Erythroblast (primary cell): Measurements from ENCODE around the gene TSACC.

Experiments used
- DNase-seq, 2 experiments: peaks; one replicate each; lab custom pipeline; 2025; lab: John Stamatoyannopoulos, UW
- GATA1 ChIP-seq: IDR thresholded peaks from 2 replicates; pipeline ENCODE4 v1.6.1; 2011; ENCODE audit warnings: low read depth, mild to moderate bottlenecking, control low read depth, low read length, moderate library complexity
- POLR2A ChIP-seq: IDR thresholded peaks from 2 replicates; pipeline ENCODE4 v1.6.1; 2011; ENCODE audit warnings: mild to moderate bottlenecking, low read length

The TSACC gene

DNA sequence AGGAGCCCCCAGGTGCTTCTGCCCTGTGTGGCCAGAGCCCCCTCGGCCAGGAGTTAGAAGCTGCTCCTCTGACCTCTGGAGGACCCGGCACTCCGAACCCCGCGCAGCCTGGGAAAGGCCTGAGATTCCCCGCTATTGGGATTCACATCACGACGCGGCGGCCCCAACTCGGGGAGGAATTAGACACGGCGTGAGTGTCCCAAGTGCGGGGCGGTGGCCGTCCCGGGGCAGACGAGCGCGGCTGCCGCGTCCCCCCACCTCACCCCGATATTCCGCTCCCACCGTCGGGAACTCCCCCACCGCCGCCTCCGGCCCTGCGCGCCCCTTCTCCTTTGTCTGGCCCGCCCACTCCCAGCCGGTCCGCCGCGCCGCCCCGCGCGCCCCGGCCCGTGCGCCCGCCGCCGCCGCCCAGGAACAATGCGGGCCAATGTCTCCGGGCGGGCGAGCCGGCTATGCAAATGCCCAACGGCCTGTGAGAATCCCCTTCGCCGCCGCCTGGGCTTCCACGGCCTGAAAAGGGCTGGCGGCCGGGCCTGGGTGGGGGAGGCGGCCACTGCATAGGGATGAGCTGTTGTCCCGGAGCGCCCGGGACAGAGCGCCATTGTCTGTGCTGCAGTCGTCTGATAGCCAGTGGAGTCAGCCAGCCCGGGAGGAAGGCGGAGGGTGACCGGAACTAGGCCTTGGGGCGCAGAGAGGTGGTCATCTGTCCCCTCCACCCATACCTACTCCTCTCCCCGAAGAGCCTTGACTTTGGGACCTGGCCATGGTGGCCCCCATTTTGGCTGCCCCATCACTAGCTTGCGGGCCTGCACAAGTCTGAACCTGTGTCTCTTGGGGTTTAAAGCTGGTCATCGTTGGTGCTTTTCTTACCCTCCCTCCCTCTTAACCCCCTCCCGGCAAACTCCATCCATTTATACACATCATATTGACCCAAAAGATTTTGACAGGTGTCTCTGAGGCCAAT is 50.1 kb downstream of the TSACC start:
- no peak for DNase-seq
- no peak for TF ChIP-seq POLR2A
- no peak for TF ChIP-seq GATA1

DNA sequence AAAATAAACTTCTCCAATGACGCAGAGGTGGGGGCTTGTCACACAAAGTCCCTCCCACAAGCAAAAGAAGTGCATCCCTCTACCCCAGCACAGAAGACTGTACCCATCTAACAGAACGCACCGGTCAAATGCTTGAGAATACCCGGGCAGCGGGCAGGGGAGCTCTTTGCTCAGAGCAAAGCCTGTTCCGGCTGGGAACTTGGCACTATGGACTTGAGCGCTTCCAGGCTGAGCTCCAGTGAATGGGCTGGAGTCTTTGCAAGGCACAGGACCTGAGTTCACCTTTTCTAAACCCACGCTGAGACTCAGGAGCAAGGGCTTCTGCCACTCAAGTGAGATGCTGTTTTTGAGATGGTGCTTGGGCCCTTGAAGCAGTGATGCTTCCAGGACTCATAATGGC is 51.0 kb downstream of the TSACC start:
- DNase-seq, result no peak
- TF ChIP-seq GATA1, result no peak
- no peak for TF ChIP-seq POLR2A

DNA sequence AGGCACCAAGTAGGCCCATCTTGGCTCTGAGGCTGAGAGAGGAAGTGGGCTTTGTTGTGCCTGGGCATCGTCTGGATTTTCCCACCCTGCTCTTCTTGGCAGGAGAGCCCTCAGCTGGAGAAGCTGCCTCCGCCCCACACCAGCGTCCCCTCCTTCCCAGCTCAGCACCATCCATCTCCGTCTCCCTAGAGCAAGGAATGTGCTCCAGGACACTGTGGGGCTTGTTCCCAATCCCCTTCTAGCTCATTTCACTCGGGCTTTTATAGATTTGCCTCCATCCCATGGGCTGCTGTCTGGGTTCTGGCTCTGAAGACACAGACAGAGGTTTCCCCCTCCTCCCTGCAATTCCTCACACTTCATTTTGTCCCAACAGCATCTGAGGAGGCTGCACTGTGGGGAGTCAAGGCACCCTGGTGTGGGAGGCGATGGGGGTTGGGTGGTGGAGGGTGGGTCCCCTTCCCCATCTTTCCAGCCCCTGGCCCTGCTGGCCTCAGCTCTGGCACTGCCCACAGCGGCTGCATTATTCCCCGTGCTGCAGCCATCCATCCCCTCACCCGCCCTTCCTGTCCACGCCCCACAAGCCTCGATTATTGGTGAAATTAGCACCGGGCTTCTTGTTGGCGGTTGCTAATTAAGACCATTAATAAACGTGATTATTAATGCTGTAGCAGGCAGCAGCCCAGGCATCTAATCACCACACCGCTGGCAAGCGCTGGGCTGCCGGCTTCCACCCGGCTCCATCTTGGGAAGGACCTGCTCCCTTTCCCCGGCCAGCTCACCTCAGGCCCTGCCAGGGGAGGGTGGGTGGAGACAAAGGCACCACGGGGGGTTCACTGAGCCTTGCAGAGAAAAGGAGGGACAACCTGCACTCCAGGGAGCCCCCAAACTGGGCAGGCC is 52.4 kb downstream of the TSACC start:
- no peak for DNase-seq
- no peak for TF ChIP-seq GATA1
- no peak for TF ChIP-seq POLR2A

DNA sequence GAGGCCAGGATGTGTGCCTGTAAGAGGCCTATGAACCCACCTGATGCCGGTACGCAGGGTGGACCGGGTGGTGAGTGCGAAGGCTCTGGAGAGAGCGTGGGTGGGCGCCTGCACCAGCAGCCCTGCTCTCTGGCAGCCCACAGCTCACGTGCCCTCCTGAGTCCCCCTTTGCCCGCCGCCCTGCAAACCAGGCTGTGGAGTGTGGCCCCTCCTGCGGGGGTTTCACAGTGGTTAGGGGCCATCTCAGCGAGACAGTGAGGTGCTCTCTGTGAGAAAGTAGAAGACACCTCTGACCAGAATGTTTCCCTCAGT is 53.0 kb downstream of the TSACC start:
- TF ChIP-seq GATA1 (no peak), POLR2A (no peak)
- no peak for DNase-seq

DNA sequence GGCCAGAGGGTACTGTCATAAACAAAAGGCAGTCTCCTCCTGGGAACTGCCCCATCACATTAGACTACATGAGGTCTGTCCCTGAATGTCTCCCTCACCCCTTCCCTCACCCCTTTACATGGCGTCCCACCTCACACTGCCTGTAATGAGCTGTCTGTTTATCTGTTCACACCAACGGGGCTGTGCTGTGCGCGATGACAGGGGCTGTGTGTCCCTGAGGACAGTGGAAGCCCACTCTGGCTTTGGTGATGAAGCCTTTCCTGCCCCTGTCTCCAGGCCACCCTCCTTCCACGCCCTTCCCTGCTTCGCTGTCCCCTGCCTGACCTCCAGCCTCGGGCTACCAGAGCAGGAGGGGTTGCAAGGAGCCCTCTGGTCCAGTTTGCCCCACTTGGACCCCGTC is 53.4 kb downstream of the TSACC start:
- TF ChIP-seq GATA1, result no peak
- TF ChIP-seq POLR2A, result no peak
- no peak for DNase-seq

DNA sequence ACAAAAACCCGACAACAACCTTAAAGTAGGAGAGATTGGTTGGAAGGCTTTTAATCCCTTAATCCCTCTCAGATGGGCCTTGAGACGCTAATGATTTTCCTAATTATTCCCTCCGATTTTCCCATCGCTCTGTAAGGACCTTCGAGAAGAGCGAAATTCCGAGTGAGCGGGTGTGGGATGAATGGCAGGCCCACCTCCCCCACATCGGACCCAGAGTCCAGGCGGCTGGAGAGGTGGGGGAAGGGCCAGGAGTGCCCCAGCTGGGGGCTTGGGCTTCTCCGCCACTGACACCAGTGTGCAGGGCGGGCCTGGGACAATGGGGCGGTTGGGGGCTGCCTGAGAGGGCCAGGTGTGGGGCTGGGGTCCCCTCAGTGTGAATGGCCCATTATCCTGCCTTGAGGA is 54.1 kb downstream of the TSACC start:
- DNase-seq, result no peak
- TF ChIP-seq POLR2A (no peak), GATA1 (no peak)

DNA sequence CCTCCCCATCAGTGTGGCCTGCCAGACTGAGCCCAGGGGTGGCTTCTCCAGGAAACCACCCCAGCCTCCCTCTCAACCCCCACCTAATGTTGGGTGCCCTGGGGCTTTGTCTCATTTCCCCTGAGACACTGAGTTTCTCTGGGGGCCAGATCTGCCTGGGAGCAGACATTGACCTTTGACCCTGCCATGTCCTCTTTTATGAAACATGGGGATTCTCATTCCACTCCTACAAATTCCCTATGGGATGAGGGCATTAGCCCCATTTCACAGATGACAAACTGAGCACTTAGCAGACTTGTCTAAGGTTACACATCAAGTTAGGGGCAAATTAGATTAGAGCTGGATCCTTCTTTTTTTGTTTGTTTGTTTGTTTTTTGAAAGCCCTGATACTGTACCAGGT is 54.8 kb downstream of the TSACC start:
- no peak for DNase-seq
- TF ChIP-seq GATA1 (no peak), POLR2A (no peak)

DNA sequence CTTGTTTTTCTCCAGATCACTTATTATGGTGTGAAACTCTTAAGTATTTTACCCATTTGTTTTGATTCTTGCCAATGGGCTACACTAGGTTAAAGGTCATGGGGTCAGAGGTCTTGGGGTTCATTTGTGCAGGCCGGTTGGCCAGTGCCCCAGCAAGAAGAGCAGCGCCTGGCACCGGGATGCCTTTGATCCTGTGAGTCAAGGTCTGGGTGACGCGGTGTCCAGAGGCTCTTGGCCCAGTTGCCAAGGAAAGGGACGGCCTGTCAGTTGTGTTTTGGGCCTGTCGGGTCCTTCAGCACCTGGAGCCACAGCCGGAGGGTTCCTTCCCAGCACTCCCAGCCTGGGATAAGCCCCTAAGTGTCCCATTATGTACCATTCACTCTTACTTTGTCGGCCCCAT is 55.8 kb downstream of the TSACC start:
- no peak for TF ChIP-seq POLR2A
- TF ChIP-seq GATA1, result no peak
- no peak for DNase-seq

DNA sequence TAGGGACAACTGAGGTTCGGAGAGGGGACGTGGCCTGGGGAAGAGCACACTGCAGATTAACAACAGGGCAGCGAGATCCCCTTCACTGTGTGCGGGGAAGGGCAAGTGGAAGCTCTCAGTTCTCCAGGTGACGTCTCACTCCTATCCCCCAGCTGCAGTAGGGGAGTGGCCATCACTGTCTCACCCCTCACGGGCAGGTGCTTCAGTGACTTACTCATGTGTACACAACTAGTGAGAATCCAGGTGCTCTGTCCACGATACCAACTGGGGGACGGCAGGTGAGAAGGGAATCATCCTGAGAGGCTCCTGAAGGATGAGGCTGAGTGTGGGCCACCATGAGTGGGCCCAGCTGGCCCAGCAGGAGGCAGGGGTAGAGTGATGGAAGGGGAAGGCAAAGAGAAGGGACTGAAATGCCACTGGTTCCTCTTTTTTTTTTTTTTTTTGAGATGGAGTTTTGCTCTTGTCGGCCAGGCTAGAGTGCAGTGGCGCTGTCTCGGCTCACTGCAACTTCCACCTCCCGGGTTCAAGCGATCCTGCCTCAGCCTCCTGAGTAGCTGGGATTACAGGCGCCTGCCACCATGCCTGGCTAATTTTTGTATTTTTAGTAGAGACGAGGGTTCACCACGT is 56.6 kb downstream of the TSACC start:
- DNase-seq, result no peak

More for the DNA sequence above, 56.6 kb downstream of the TSACC start:
- TF ChIP-seq POLR2A, result no peak
- TF ChIP-seq GATA1, result no peak
